LHCN-M2 (cell line): ENCODE measurements around the gene S1PR2. TPM values are rescaled to one million over a fixed set of nuclear protein-coding genes. Genes with fewer than 3 reads are reported as not detected.
"Not testable (repeated sequence)": the region's sequence is repeated elsewhere in the genome, so short reads cannot be mapped to it uniquely, and the experiment has no call there.

ENCODE experiments used
- DNase-seq: peaks from one replicate; pipeline ENCODE4 v3.0.0-alpha.2; 2012; ENCODE audit warnings: low read depth
- total RNA-seq: library from RNA; depleted of rRNA; stranded (reverse); fragments of >200 nt; gene quantifications from 2 replicates; pipeline ENCODE4 v1.2.3, GENCODE V29; 2014; rRNA removed

S1PR2 gene
- total RNA-seq, 1 experiment from 2014 or later = 1.8 TPM

DNA sequence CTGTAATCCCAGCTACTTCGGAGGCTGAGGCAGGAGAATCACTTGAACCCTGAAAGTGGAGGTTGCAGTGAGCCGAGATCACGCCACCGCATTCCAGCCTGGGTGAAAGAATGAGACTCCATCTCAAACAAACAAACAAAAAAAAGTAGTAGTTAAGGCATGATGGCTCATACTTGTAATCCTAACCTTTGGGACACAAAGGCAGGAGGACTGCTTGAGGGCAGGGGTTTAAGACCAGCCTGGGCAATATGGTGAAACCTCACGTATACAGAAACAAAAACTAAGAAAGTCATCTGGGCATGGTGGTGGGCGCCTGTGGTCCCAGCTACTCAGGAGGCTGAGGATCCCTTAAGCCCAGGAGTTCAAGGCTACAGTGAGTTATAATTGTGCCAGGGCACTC, 38.2 kb downstream of the S1PR2 start:
- DNase-seq = no peak

DNA sequence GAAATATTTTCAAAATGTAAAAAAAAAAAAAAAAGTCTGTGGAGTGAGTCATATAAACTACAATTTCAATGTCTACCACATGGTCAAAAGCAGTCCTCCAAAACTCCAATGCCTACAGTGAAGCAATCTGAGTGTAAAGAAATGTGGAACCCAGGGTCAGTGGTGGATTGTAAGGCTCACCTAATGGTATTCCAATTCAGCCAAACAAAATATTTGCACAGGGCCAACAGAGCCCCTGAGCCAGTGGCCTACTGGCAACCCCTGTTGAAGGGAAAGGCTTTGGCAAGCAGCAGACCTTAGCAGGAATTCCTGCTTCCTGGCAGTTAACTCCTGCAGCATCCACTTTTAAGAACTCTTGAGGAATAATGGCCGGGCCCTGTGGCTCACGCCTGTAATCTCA, 39.8 kb downstream of the S1PR2 start:
- no peak for DNase-seq

DNA sequence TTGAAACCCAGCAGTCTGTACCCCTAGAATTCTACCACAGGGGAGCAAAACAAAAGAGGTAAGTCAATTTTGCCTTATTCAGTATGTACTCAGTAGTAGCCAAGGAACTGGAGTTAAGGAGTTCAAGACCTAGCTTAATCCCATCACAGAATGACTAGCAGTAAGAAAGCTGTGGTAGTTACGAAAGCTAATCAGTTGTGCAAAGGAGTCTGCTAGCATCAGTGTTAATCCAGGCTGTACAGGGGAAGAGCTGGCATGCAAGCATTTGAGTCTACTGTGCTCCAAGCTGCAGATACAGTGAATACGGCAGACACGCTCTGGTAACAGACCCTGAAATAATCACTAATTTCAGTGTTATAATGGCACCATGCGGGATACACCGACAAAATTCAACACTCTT, 41.1 kb downstream of the S1PR2 start:
- no peak for DNase-seq

DNA sequence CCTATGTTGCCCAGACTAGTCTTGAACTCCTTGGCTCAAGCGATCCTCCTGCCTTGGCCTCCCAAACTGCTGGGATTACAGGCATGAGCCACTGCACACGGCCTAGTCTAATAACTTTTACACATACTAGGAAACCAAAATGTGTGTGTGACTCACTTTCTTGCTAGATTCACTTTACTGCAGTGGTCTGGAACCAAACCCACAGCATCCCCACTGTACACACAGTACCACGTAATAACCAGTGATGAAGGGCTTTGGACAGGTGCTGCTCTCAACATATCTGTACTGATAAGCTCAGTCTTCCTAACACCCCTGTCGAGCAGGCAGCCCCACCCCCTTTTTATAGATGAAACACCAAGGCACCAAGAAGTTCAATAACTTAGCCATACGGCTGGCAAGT, 41.5 kb downstream of the S1PR2 start:
- no peak for DNase-seq

DNA sequence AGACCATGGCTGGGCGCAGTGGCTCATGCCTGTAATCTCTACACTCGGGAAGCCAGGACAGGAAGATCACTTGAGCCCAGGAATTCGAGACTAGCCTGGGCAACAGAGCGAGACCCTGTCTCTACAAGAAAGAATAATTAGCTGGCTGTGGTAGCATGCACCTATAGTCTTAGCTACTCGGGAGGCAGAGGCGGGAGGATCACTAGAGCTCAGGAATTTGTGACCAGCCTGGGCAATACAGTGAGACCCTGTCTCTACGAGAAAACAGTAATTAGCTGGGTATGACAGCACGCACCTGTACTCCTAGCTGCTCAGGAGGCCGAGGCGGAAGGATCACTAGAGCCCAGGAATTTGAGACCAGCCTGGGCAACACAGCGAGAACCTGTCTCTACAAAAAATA, 43.8 kb downstream of the S1PR2 start:
- DNase-seq = no peak

DNA sequence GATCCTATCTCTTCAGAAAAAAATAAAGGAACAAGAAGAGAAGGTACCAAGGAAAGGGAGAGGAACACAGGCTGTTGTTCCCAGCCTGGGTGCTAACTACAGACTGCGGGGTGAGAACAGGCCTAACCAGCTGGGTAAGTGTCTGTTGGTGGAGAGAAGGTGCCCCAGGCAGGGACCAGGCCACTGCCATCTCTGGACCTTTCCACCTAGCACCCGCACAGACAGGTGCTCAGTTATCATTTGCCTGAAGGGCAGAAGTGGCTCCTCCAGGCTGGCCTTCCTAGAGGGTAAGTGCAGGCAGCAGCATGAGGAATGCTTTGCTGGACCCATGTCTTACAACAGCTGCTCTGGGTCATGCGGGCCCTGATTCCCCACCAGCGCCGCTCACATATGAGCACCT, 46.5 kb downstream of the S1PR2 start:
- DNase-seq = no peak

DNA sequence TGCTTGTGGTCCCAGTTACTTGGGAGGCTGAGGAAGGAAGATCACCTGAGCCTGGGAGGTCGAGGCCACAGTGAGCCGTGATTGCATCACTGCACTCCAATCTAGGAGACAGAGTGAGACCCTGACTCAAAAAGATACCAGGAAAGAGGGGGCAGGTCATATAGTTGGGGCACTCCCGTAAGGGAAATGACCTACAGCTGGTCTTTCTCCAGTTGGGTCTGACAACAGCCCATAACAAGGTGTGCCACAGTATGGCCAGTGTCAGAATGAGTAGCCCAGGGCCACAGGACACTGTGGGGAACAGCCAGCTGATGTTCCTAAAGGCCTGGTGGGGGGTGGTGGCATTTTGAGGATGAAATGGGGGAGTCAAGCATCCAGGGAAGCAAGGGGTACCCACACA, 47.2 kb downstream of the S1PR2 start:
- no peak for DNase-seq

DNA sequence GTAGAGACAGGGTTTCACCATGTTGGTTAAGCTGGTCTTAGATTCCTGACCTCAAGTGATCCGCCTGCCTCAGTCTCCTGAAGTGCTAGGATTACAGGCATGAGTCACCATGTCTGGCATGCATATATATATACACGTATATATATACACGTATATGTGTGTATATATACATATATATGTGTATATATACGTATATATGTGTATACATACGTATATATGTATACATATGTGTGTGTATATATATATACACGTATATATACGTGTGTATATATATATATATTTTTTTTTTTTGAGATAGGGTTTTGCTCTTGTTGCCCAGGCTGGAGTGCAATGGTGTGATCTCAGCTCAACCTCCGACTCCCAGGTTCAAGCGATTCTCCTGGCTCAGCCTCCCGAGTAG, 48.3 kb downstream of the S1PR2 start:
- DNase-seq = no peak

DNA sequence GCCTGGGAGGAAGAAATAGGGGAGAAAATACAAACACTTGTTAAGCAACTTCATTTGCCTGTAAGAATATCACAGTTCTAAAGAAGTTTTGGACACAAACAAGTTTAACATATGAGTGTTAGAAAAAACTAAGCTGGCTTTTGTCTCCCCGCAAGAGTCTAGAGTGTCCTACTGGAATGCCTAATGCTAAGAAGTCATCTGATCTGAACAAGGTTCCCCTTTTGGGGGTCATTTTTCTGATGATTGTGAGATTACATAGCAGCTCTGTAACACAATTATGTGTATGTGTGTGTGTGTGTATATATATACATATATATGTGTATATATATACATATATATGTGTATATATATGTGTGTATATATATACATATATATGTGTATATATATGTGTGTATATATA, 49.1 kb downstream of the S1PR2 start:
- DNase-seq = no peak

DNA sequence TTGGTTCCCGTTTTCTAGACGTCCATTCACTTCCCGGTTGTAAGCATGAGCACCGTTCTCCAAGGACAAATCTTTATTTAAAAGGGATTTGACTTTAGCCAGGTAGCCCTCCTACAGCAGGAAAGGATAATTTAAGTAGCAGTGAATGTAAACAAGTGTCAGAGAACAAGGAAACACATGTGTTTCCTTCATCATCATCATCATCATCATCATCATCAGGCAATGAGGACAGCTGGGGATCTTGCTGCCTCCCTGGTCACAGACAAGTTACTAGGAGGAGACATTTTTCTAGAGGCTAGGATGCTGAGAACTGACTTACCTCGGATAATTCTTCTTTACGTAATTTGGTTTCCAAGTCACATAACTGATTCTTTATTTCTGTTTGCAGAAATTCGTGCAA, 50.7 kb downstream of the S1PR2 start:
- DNase-seq = no peak

DNA sequence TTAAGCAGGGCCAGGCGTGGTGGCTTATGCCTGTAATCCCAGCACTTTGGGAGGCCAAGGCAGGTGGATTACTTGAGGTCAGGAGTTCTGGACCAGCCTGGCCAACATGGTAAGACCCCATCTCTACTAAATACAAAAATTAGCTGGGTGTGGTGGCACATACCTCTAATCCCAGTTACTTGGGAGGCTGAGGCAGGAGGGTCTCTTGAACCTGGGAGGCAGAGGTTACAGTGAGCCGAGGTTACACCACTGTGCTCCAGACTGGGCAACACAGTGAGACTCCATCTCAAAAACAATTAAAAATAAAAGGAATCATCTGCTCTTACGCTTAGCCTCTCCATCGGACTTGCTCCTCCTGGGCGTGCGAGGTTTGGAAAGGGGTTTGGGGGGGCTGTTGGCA, 51.1 kb downstream of the S1PR2 start:
- DNase-seq = not testable (repeated sequence)

DNA sequence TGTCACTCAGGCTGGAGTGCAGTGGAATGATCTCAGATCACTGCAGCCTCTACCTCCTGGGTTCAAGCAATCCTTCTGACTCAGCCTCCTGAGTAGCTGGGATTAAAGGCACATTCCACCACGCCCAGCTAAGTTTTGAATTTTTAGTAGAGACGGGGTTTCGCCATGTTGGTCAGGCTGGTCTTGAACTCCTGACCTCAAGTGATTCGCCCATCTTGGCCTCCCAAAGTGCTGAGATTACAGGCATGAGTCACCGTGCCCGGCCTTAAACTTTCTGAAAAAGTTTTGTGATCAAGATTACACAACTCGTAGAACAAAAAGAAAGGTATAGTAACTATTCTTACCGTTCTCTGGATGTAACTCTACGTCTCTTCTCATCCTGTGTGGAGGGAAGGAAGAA, 57.6 kb downstream of the S1PR2 start:
- peak; percentile 61 for DNase-seq

Other genes starting within 250 kb of the S1PR2 start
- gene COL5A3, start 220.8 kb downstream of the S1PR2 start, total RNA-seq = 0.58 and 0.80 TPM in 2 replicates
- not detected in 2 replicates for gene RDH8, start 217.8 kb downstream of the S1PR2 start, total RNA-seq
- gene SHFL, start 145.0 kb downstream of the S1PR2 start, total RNA-seq = 29.0 and 29.5 TPM in 2 replicates
- gene ANGPTL6, start 128.7 kb downstream of the S1PR2 start, total RNA-seq = 0.06 and 0.19 TPM in 2 replicates
- gene PPAN, start 125.0 kb downstream of the S1PR2 start, total RNA-seq = 37.8 and 41.6 TPM in 2 replicates
- 2.8 and 3.5 TPM in 2 replicates for gene P2RY11, start 119.6 kb downstream of the S1PR2 start, total RNA-seq
- gene EIF3G, start 111.4 kb downstream of the S1PR2 start, total RNA-seq = 269 and 297 TPM in 2 replicates
- 125 and 192 TPM in 2 replicates for gene DNMT1, start 36.4 kb downstream of the S1PR2 start, total RNA-seq
- gene MRPL4, start 20.9 kb upstream of the S1PR2 start, total RNA-seq = 98.5 and 101 TPM in 2 replicates
- gene ICAM1, start 39.8 kb upstream of the S1PR2 start, total RNA-seq = 1.7 and 2.2 TPM in 2 replicates
- gene ICAM4, start 55.6 kb upstream of the S1PR2 start, total RNA-seq = not detected in 2 replicates
- 4.0 and 8.0 TPM in 2 replicates for gene ICAM5, start 58.6 kb upstream of the S1PR2 start, total RNA-seq
- gene ZGLP1, start 78.5 kb upstream of the S1PR2 start, total RNA-seq = 1.9 and 3.4 TPM in 2 replicates
- 61.0 and 64.5 TPM in 2 replicates for gene FDX2, start 84.7 kb upstream of the S1PR2 start, total RNA-seq
- 26.8 and 37.4 TPM in 2 replicates for gene RAVER1, start 102.2 kb upstream of the S1PR2 start, total RNA-seq
- 6.7 and 9.0 TPM in 2 replicates for gene ICAM3, start 108.3 kb upstream of the S1PR2 start, total RNA-seq
- gene TYK2, start 149.2 kb upstream of the S1PR2 start, total RNA-seq = 78.5 and 97.8 TPM in 2 replicates
- 311 and 327 TPM in 2 replicates for gene CDC37, start 172.2 kb upstream of the S1PR2 start, total RNA-seq
- 1.9 and 2.0 TPM in 2 replicates for gene PDE4A, start 189.2 kb upstream of the S1PR2 start, total RNA-seq